ENCODE results near the gene BDKRB1.

DNA sequence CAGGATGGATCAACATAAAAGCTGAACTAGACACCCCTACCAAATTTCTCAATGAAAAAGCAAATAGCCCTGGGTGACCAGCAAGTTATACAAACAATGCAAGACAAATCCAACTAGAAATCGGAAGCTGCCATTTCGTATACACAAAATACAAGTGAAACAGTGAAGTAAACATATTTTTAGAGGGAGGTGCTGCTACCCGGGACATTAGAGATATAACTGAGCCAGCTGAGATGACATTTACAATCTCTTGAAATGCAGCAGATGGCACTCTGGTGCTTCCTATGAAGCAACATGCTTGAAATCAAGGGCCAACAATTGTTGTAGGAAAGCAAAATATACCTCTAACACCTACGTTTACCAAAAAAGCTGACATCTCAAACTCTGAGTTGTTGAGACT, 25.5 kb downstream of the BDKRB1 start:
- TF ChIP-seq, protein P1, sequence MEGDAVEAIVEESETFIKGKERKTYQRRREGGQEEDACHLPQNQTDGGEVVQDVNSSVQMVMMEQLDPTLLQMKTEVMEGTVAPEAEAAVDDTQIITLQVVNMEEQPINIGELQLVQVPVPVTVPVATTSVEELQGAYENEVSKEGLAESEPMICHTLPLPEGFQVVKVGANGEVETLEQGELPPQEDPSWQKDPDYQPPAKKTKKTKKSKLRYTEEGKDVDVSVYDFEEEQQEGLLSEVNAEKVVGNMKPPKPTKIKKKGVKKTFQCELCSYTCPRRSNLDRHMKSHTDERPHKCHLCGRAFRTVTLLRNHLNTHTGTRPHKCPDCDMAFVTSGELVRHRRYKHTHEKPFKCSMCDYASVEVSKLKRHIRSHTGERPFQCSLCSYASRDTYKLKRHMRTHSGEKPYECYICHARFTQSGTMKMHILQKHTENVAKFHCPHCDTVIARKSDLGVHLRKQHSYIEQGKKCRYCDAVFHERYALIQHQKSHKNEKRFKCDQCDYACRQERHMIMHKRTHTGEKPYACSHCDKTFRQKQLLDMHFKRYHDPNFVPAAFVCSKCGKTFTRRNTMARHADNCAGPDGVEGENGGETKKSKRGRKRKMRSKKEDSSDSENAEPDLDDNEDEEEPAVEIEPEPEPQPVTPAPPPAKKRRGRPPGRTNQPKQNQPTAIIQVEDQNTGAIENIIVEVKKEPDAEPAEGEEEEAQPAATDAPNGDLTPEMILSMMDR (conservative IDR thresholded peaks at IDR 0.05) = peak; percentile 23
- no peak for TF ChIP-seq ZFX (IDR thresholded peaks at IDR 0.05)
